GM19324 (cell line): ENCODE measurements around the gene FAM227A.
"Not testable (repeated sequence)": the region's sequence is repeated elsewhere in the genome, so short reads cannot be mapped to it uniquely, and the experiment has no call there.

Experiments
- ATAC-seq: cut with Tn5 transposase; IDR thresholded peaks from one replicate; pipeline ENCODE4 v1.9.1; 2021; ENCODE audit warnings: mild to moderate bottlenecking, moderate library complexity; ENCODE audit not compliant: unreplicated experiment, low FRiP score

FAM227A gene

GRCh38 chr22:38613588-38613987, 42.6 kb downstream of the FAM227A start:
- ATAC-seq, result no peak

- ATAC-seq, result no peak
These were observed 43.8 kb downstream of the FAM227A start for GRCh38 chr22:38612217-38613006.

- ATAC-seq, result no peak
These were observed 44.6 kb downstream of the FAM227A start for GRCh38 chr22:38611559-38611958.

DNA sequence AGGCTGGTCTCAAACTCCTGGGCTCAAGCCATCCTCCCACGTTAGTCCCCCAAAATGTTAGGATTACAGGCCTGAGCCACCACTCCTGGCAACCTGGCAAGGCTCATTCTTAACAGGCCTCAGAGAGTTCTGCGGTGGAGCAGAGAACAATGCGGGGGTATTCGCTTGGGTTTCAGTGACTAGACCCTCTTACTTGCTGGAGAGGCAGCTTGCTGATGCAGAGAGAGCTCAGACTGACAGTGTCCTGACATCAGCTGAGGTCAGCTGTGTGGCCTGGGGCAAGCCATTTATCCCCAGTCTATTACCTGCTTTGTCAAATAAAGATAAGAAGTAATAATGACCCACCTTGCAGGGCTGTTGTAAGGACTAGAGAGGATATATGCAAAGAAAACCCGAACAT, 46.0 kb downstream of the FAM227A start:
- ATAC-seq, result no peak

- ATAC-seq, result no peak
These were observed 47.0 kb downstream of the FAM227A start for GRCh38 chr22:38608992-38609750.

DNA sequence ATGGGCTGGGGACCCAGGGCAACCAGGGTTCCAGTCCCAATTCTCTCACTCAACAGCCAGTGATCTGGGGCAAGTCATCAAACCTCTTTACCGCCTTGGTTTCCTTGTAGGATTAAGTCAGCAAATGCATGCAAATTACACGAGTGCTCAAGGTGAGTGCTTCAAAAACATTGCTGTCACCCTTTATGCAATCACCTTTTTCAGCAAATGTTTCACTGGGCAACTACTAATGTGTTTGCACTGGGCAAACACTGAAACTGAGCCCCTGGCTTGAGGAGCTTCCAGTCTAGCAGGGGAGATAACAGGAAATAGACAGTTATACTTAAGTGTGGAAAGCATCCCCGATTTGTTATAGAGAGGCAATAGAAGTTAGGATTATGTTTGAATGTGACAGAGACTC, 48.5 kb downstream of the FAM227A start:
- no peak for ATAC-seq

GRCh38 chr22:38602166-38602565, 54.0 kb downstream of the FAM227A start:
- no peak for ATAC-seq

- no peak for ATAC-seq
These were observed 54.9 kb downstream of the FAM227A start for GRCh38 chr22:38601221-38601764.

DNA sequence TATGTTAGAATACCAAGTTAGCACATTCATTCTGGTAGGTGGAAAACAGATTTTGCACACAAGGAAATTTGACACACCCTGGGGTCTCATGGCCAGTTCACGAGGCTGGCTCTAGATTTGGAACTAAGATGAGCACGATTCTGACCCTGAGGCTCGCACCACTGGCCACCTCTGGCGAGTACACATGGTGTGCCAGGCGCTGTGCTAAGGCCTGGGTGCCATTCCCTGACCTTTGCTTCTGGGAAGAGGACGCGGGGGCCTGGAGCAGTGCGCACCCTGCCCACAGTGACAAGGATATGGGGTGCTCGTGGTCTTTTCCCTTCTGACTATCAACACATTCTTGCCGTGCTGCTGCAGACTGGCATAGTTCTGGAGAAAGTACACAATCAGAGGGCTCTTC, 56.7 kb downstream of the FAM227A start:
- no peak for ATAC-seq

DNA sequence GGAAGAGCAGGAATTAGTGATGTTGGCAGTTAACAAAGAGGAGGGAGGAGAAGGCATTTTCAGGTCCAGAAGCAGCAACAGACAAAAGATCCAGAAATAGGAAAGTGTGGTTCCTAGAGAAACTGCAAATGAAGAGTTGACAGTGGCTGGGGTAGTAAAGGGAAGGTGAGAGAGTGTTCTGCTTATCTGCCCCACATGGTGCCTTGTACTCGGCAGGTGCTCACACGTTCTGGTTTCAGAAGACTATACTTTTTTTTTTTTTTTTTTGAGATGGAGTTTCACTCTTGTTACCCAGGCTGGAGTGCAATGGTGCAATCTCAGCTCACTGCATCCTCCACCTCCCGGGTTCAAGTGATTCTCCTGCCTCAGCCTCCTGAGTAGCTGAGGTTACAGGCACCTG, 73.3 kb downstream of the FAM227A start:
- not testable (repeated sequence) for ATAC-seq

- ATAC-seq, result no peak
These were observed 77.7 kb downstream of the FAM227A start for GRCh38 chr22:38578505-38578904.

- no peak for ATAC-seq
These were observed 84.1 kb downstream of the FAM227A start for GRCh38 chr22:38572065-38572464.

DNA sequence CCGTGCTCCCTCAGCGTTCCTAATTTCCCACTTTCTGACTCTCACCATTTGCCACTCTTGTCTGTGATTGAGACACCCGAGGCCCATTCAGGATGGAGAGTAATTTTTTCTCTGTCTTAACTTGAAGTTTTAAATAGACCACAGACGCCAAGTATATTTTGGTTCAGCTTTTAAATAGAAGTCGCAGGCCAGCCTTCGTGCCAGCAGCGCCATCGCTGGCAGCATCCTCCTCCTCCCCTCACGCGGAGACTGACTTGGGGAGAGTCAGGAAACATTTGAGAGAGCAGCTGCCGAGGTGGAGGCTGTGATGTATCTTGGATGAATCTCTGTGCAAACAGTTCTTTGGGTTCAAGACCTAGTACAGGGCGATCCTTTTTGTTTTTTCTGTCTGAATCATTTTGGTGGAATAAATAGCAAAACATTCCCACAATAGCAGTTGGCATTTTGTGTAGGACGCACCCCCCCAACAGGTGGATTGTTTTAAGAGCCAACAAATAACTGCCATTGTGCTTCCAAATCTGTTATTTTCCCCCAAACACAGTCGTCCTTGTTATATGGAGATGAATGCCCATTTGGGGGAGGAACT, 85.3 kb downstream of the FAM227A start:
- no peak for ATAC-seq

GRCh38 chr22:38569972-38570778, 86.0 kb downstream of the FAM227A start, which contains the start of gene DMC1:
DMC1 (minus strand) TSS chr22:38570183; CDS start chr22:38568256, 1,927 bp downstream.
- ATAC-seq, result peak; percentile 60

GRCh38 chr22:38569181-38569971, 86.8 kb downstream of the FAM227A start:
- no peak for ATAC-seq

GRCh38 chr22:38567531-38568285, 88.5 kb downstream of the FAM227A start:
- ATAC-seq, result no peak

DNA sequence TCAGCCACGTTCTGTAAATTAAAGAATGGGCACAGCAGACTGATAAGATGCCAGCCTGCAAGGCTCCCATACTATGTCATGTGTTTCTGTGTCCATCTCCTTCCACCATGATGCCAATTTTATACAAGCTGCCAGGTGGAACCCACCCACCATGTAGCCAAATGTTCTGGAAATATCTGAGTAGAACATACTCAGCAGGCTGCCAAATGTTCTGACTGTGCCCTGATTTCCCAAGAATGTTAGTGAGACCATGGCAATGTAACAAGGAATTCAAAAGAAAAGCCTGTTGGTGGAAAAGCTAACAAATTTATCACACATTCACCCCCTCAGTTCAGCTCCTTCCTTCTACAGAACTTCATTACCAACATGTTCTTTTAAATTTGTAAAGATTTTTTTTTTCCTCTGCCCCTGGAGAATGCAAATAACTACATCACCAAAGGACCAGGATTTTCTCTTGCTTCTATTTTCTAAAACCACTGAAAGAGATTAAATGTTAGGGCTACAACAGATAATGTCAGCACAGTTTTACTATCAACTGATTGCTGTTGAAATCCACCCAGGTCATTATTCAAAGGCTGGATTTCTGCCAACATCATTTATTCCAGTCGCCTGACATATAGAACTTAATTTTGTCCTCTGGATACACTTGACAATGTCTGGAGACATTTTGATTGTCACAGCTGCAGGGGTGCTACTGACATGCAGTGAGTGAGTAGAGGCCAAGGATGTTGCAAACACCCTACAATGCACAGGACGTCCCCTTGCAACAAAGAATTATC, 89.3 kb downstream of the FAM227A start:
- no peak for ATAC-seq

GRCh38 chr22:38565441-38565840, 90.8 kb downstream of the FAM227A start:
- no peak for ATAC-seq
